GM12878 (cell line): ENCODE data around the gene SERPINB10. TPM values are rescaled to one million over a fixed set of nuclear protein-coding genes. Genes with fewer than 3 reads are reported as not detected.

Experiments
- BMI1 ChIP-seq: fragments of 450-650 bp; IDR thresholded peaks from 2 replicates; pipeline ENCODE4 v1.6.1; 2016; ENCODE audit warnings: mild to moderate bottlenecking, moderate library complexity, borderline replicate concordance
- IKZF2 ChIP-seq, 2 experiments: fragments of 450-650 bp; IDR thresholded peaks; 2 replicates each; pipeline ENCODE4 v1.6.1; 2017; ENCODE audit warnings: mild to moderate bottlenecking in 2 of 2, moderate library complexity in 2 of 2
- POU2F2 ChIP-seq: IDR thresholded peaks from 3 replicates; pipeline ENCODE4 v1.6.1; 2011; ENCODE audit warnings: low read depth, mild to moderate bottlenecking, low read length, borderline replicate concordance
- RELB ChIP-seq: fragments of 450-650 bp; IDR thresholded peaks from 2 replicates; pipeline ENCODE4 v1.6.1; 2017; ENCODE audit warnings: low read depth, mild to moderate bottlenecking, moderate library complexity
- SKIL ChIP-seq: fragments of 450-650 bp; IDR thresholded peaks from 2 replicates; pipeline ENCODE4 v1.6.1; 2017; ENCODE audit warnings: mild to moderate bottlenecking, low read depth, inconsistent platforms; ENCODE audit not compliant: poor library complexity, severe bottlenecking
- ZBTB40 ChIP-seq: fragments of 450-650 bp; IDR thresholded peaks from 2 replicates; pipeline ENCODE4 v1.6.1; 2016; ENCODE audit warnings: mild to moderate bottlenecking, moderate library complexity, borderline replicate concordance
- ZNF687 ChIP-seq: fragments of 450-650 bp; IDR thresholded peaks from 2 replicates; pipeline ENCODE4 v1.6.1; 2017; ENCODE audit warnings: mild to moderate bottlenecking, moderate library complexity
- polyA plus RNA-seq, 11 experiments: library from polyadenylated mRNA; depleted of rRNA in 4 of 11; unstranded in 6 of 11; stranded (reverse) in 5 of 11; fragments of >200 nt; fragmentation: Nextera tagmentation in 4 of 11; fragmentation: Illumina TruSeq in 1 of 11; extraction: Ambion mirVana in 4 of 11; extraction: Trizol in 1 of 11; gene quantifications; 1 replicate in 1 of 11; 2 replicates in 10 of 11; pipeline versions ENCODE4 v1.2.1 to v1.2.3, GENCODE V29; 2011 to 2016; ENCODE audit warnings: inconsistent platforms in 2 of 11, missing spikeins in 2 of 11, low read depth in 1 of 11
- total RNA-seq, 4 experiments: library from RNA; depleted of rRNA in 3 of 4; stranded (reverse); fragments of >200 nt in 3 of 4; fragmentation: Illumina TruSeq in 1 of 4; extraction: Trizol in 1 of 4; gene quantifications; 2 replicates each; pipeline versions ENCODE4 v1.2.1 to v1.2.3, GENCODE V29; 2013 to 2021
- TF ChIP-seq, protein P1 (sequence below): fragments of 450-650 bp; IDR thresholded peaks from 2 replicates; pipeline ENCODE4 v1.6.1; 2017; ENCODE audit warnings: antibody characterized with exemption, mild to moderate bottlenecking, moderate library complexity
- TF ChIP-seq, protein P2 (sequence below): fragments of 450-650 bp; formaldehyde crosslinking; IDR thresholded peaks from 2 replicates; pipeline ENCODE4 v1.5.0; 2022; ENCODE audit warnings: mild to moderate bottlenecking, missing genetic modification characterization

The SERPINB10 gene
- total and polyA plus RNA-seq, 10 of the 15 experiments (the other 5 are each of a cell fraction or from before 2014, with no cell fraction given): 12.0 to 83.5 (median 24.1) TPM

- TF ChIP-seq ZNF687 (no peak), SKIL (peak; percentile 75), RELB (peak; percentile 71), POU2F2 (no peak), BMI1 (0 out of 2 replicates have a peak, but pooled peaks have one; percentile 45), ZBTB40 (0 out of 2 replicates have a peak, but pooled peaks have one; percentile 24), IKZF2 (IDR thresholded peaks at IDR 0.05) (peak; percentile 88 to 93)
- TF ChIP-seq, protein P1, sequence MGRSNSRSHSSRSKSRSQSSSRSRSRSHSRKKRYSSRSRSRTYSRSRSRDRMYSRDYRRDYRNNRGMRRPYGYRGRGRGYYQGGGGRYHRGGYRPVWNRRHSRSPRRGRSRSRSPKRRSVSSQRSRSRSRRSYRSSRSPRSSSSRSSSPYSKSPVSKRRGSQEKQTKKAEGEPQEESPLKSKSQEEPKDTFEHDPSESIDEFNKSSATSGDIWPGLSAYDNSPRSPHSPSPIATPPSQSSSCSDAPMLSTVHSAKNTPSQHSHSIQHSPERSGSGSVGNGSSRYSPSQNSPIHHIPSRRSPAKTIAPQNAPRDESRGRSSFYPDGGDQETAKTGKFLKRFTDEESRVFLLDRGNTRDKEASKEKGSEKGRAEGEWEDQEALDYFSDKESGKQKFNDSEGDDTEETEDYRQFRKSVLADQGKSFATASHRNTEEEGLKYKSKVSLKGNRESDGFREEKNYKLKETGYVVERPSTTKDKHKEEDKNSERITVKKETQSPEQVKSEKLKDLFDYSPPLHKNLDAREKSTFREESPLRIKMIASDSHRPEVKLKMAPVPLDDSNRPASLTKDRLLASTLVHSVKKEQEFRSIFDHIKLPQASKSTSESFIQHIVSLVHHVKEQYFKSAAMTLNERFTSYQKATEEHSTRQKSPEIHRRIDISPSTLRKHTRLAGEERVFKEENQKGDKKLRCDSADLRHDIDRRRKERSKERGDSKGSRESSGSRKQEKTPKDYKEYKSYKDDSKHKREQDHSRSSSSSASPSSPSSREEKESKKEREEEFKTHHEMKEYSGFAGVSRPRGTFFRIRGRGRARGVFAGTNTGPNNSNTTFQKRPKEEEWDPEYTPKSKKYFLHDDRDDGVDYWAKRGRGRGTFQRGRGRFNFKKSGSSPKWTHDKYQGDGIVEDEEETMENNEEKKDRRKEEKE: no peak
- TF ChIP-seq, protein P2, sequence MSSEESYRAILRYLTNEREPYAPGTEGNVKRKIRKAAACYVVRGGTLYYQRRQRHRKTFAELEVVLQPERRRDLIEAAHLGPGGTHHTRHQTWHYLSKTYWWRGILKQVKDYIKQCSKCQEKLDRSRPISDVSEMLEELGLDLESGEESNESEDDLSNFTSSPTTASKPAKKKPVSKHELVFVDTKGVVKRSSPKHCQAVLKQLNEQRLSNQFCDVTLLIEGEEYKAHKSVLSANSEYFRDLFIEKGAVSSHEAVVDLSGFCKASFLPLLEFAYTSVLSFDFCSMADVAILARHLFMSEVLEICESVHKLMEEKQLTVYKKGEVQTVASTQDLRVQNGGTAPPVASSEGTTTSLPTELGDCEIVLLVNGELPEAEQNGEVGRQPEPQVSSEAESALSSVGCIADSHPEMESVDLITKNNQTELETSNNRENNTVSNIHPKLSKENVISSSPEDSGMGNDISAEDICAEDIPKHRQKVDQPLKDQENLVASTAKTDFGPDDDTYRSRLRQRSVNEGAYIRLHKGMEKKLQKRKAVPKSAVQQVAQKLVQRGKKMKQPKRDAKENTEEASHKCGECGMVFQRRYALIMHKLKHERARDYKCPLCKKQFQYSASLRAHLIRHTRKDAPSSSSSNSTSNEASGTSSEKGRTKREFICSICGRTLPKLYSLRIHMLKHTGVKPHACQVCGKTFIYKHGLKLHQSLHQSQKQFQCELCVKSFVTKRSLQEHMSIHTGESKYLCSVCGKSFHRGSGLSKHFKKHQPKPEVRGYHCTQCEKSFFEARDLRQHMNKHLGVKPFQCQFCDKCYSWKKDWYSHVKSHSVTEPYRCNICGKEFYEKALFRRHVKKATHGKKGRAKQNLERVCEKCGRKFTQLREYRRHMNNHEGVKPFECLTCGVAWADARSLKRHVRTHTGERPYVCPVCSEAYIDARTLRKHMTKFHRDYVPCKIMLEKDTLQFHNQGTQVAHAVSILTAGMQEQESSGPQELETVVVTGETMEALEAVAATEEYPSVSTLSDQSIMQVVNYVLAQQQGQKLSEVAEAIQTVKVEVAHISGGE: no peak
Observed at GRCh38 chr18:63951302-63951705, 43.5 kb downstream of the SERPINB10 start (continued).
